ENCODE results near the gene CPN1.

The CPN1 gene

DNA sequence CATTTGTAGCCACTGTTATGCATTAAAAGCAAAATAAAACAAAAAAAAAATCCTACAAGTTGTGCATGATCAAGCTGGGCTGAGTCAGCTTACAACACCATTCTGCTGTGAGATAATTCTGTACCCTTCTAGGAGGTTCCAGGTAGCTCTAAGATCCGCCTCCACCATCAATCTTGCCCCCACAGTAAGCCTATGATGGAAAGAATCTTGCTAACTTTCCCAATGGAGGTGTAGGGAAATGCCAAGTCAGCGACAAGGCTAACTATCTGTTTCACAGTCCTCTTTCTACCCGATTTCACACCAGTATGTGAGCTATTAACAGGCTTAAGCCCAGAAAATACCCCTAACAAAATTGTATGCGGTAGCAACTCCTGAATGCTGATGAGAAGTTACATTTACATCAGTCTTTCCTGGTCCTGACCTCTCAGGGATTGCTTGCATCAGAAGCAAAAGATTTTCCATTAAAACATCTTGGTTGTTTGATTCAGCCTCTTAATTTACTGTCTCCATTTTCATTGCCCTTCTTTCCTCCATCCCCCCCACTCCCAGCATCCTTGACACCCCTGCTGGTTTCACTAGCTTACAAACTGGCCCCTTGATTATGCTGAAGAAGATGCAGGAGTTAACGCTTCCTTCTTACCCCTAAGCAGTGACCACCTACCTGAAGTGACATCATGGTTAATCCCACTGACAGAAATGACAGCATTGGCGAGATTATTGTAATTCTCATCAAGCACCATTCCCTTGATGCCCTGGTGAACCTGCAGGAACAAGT is 27.8 kb downstream of the CPN1 start:
- H4K20me1 ChIP-seq (ENCODE audit: insufficient read depth, low read length, poor library complexity, severe bottlenecking), result no peaks in the 10 kb centered on the region
- no peaks in the 10 kb centered on the region for H3K36me3 ChIP-seq (ENCODE audit: insufficient read depth, low read length)
- H3K27me3 ChIP-seq (ENCODE audit: insufficient read depth, low read length, poor library complexity, severe bottlenecking), result peaks cover 4% of the 10 kb centered on the region
- no peaks in the 10 kb centered on the region for H3K9me3 ChIP-seq (ENCODE audit: insufficient read depth, low read depth, low read length)
- no peak for TF ChIP-seq EZH2phosphoT487 (IDR thresholded peaks at IDR 0.05; ENCODE audit: borderline replicate concordance)
- TF ChIP-seq, protein P1, sequence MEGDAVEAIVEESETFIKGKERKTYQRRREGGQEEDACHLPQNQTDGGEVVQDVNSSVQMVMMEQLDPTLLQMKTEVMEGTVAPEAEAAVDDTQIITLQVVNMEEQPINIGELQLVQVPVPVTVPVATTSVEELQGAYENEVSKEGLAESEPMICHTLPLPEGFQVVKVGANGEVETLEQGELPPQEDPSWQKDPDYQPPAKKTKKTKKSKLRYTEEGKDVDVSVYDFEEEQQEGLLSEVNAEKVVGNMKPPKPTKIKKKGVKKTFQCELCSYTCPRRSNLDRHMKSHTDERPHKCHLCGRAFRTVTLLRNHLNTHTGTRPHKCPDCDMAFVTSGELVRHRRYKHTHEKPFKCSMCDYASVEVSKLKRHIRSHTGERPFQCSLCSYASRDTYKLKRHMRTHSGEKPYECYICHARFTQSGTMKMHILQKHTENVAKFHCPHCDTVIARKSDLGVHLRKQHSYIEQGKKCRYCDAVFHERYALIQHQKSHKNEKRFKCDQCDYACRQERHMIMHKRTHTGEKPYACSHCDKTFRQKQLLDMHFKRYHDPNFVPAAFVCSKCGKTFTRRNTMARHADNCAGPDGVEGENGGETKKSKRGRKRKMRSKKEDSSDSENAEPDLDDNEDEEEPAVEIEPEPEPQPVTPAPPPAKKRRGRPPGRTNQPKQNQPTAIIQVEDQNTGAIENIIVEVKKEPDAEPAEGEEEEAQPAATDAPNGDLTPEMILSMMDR (conservative IDR thresholded peaks at IDR 0.05; ENCODE audit: low read length), result no peak
- no peaks in the 10 kb centered on the region for H3F3A ChIP-seq (ENCODE audit: low read depth)
- H3K4me1 ChIP-seq (ENCODE audit: insufficient read depth, low read length, poor library complexity, severe bottlenecking), result no peaks in the 10 kb centered on the region
- no peaks in the 10 kb centered on the region for H3K9me2 ChIP-seq (replicated peaks; ENCODE audit: low read depth, low read length)
- H3K9ac ChIP-seq (ENCODE audit: low read depth, low read length, poor library complexity, severe bottlenecking), result no peak overlapping the region
- H3K79me2 ChIP-seq (ENCODE audit: insufficient read depth, low read length), result no peaks in the 10 kb centered on the region
- no peak overlapping the region for H3K4me3 ChIP-seq (ENCODE audit: low read length, poor library complexity, severe bottlenecking)
- H2AFZ ChIP-seq (ENCODE audit: low read length), result no peak overlapping the region
- H3K4me2 ChIP-seq (ENCODE audit: low read depth, low read length, poor library complexity, severe bottlenecking), result no peak overlapping the region

DNA sequence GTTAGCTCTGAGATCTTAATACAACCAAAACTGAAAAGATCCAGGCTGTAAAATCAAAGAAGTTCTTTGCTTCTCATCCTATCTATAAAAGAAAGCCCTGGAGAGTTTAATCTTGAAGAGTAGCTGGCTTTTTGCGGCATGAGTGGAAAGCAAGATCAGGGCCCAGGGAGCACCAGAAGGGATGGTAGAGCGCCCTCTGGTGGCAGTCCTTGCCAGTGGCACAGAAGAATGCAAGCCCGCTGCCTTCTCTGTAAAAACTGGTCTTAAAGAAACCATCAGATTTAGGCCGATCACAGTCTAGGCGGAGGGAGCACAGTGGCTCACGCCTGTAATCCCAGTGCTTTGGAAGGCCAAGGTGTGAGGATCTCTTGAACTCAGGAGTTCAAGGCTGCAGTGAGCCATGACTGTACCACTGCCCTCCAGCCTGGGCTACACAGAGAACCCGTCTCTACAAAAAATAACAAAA is 35.6 kb downstream of the CPN1 start:
- Histone ChIP-seq H3K4me2 (ENCODE audit: low read depth, low read length, poor library complexity, severe bottlenecking) (no peak overlapping the region), H3K9ac (ENCODE audit: low read depth, low read length, poor library complexity, severe bottlenecking) (no peak overlapping the region)

DNA sequence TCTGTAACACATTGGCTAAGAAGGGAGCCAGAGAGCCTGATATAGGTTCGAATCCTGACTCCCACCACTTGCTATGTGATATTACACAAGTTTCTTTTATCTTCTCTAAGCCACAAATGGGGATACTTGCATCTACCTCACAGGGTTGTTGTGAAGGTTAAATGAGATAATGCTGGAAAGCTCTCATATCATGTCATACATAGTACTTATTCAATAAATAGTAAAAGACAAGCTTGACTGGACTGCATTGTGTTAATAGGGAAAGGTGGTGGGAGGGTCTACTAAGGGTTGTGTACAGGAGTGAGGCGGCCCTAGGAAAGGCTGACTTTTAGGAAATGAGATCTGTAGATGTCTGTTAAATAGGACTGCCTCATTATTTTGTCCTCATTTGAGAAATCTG is 36.1 kb downstream of the CPN1 start:
- Histone ChIP-seq H3K36me3 (ENCODE audit: insufficient read depth, low read length) (no peaks in the 10 kb centered on the region), H3K9ac (ENCODE audit: low read depth, low read length, poor library complexity, severe bottlenecking) (no peak overlapping the region), H3K27me3 (ENCODE audit: insufficient read depth, low read length, poor library complexity, severe bottlenecking) (no peaks in the 10 kb centered on the region), H3K4me1 (ENCODE audit: insufficient read depth, low read length, poor library complexity, severe bottlenecking) (no peaks in the 10 kb centered on the region), H3K9me2 (replicated peaks; ENCODE audit: low read depth, low read length) (no peaks in the 10 kb centered on the region), H3K4me2 (ENCODE audit: low read depth, low read length, poor library complexity, severe bottlenecking) (no peak overlapping the region), H3K79me2 (ENCODE audit: insufficient read depth, low read length) (no peaks in the 10 kb centered on the region), H3K4me3 (ENCODE audit: low read length, poor library complexity, severe bottlenecking) (no peak overlapping the region), H2AFZ (ENCODE audit: low read length) (0 out of 2 replicates have a peak overlapping the region, but pooled peaks have one; percentile 50), H3K9me3 (ENCODE audit: insufficient read depth, low read depth, low read length) (no peaks in the 10 kb centered on the region), H4K20me1 (ENCODE audit: insufficient read depth, low read length, poor library complexity, severe bottlenecking) (no peaks in the 10 kb centered on the region), H3F3A (ENCODE audit: low read depth) (no peaks in the 10 kb centered on the region)
- TF ChIP-seq EZH2phosphoT487 (IDR thresholded peaks at IDR 0.05; ENCODE audit: borderline replicate concordance), result no peak
- TF ChIP-seq, protein P1 (conservative IDR thresholded peaks at IDR 0.05; ENCODE audit: low read length), result no peak

More for the DNA sequence above, 35.6 kb downstream of the CPN1 start:
- Histone ChIP-seq H3K9me2 (replicated peaks; ENCODE audit: low read depth, low read length) (no peaks in the 10 kb centered on the region), H3K79me2 (ENCODE audit: insufficient read depth, low read length) (no peaks in the 10 kb centered on the region), H3K36me3 (ENCODE audit: insufficient read depth, low read length) (no peaks in the 10 kb centered on the region), H2AFZ (ENCODE audit: low read length) (peak overlapping the region; percentile 50; the same call in 1 of the 2 replicates), H3F3A (ENCODE audit: low read depth) (no peaks in the 10 kb centered on the region), H3K4me3 (ENCODE audit: low read length, poor library complexity, severe bottlenecking) (no peak overlapping the region), H4K20me1 (ENCODE audit: insufficient read depth, low read length, poor library complexity, severe bottlenecking) (no peaks in the 10 kb centered on the region), H3K27me3 (ENCODE audit: insufficient read depth, low read length, poor library complexity, severe bottlenecking) (no peaks in the 10 kb centered on the region), H3K4me1 (ENCODE audit: insufficient read depth, low read length, poor library complexity, severe bottlenecking) (no peaks in the 10 kb centered on the region), H3K9me3 (ENCODE audit: insufficient read depth, low read depth, low read length) (no peaks in the 10 kb centered on the region)
- TF ChIP-seq, protein P1 (conservative IDR thresholded peaks at IDR 0.05; ENCODE audit: low read length), result peak; percentile 95
- TF ChIP-seq EZH2phosphoT487 (IDR thresholded peaks at IDR 0.05; ENCODE audit: borderline replicate concordance), result no peak
